Skin of body (tissue), 2 donors: ENCODE measurements around the gene GIPC2. TPM values are rescaled to one million over a fixed set of nuclear protein-coding genes. Genes with fewer than 3 reads are reported as not detected.
A peak's percentile ranks its signal among the peaks of the same experiment; 100 is the strongest.

Source experiments
- small RNA-seq: library from RNA; depleted of rRNA; stranded (forward); fragments of <200 nt; gene quantifications from one replicate; pipeline ENCODE3, GENCODE V24; 2014; ENCODE audit warnings: low replicate concordance
- total RNA-seq: library from RNA; depleted of rRNA; stranded (reverse); fragments of >200 nt; gene quantifications from one replicate; pipeline ENCODE4 v1.2.3, GENCODE V29; 2014

GIPC2 gene
- total RNA-seq, 1 donor from 2014 or later: 2.3 TPM

Small RNAs within 50 kb of the gene (small RNA-seq; reads per million reads assigned to genes)
- gene AC103591.3 (3.3 reads per million, percentile 89 among the genes with 10 or more reads in this experiment), gene RNA5SP22 (not detected), gene RNU6-1102P (not detected)

Other genes with a start within 250 kb of the GIPC2 start
- 12.2 TPM for gene NEXN, start 157.3 kb upstream of the GIPC2 start, total RNA-seq
- 180 TPM for gene FUBP1, start 66.9 kb upstream of the GIPC2 start, total RNA-seq
- gene DNAJB4, start 41.0 kb upstream of the GIPC2 start, total RNA-seq: 55.7 TPM